ENCODE data around the gene SHPK.

The SHPK gene

DNA sequence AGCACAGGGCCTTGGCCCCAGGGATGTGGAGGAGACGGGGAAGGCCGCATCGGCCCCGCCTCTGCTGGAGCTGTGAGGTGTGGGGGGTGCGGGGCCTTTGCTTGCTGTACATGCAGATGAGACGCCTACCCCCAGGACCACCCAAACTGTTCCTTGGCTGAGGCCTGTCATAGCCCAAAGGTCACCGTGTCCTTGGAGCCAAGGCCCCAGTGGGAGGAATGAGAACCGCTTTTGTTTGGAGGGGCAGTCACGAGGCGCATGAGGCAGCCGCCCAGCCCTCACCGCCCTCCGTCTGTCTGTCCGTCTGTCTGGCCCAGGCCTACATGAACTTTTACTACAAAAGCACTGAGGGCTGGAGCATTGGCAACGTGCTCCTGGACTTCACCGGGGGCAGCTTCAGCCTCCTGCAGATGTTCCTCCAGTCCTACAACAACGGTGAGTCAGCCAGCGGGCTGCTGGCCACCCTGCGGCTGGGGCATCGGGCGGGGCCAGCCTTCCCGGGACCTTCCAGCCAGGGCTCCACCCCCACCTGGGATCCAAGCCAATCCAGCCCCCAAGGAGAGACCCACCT is 23.6 kb upstream of the SHPK start:
- DNase-seq (ENCODE audit: low read depth in 2 of 2) = peak in 1 of 2 experiments; percentile 18

DNA sequence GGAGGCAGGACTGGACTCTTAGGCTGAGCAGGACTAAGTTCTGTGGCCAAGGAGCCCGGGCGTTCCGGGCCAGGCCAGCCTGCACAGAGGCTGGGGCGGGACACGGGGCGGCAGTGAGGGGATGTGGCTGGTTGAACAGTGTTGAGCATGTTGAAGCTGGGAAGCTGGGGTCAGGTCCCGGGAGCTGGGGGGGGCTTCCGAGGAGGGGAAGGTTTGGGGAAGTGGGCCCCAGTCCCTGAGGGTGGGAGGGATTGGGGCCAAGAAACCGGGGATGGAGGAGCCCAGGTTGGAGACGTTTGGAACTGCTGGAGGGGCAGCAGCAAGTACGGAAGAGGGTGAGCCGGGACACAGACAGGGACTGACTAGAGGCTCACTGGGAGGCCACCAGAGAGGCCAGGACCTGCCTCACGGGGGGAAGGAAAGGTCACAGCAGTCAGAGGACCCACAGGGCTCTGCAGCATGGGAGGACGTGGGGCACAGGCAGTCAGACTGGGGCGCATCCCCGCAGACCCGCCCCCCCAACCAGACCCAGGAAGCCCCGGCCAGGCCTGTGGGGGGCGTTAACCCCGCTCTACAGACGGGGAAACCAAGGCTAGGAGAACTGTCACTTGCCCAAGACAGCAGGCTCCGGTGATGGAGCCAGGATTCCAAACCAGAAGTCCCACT is 22.9 kb upstream of the SHPK start:
- no peak for DNase-seq (ENCODE audit: low read depth in 2 of 2)

GRCh38 chr17:3657874-3658783 is 22.1 kb upstream of the SHPK start:
- DNase-seq (ENCODE audit: low read depth in 2 of 2) = no peak

DNA sequence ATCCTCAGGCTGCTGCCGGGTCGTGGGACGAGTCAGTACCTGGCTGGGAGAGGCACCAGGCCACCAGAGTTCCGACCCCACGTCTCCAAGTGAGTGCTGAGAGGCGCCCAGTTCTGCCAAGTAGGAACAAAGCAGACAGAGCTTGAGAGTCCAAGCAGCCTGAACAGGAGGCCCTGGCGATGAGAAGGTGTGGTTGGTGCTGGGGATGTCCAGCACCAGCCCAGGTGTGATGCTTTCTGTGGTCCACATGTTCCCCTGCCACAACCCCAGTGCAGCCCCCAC is 21.5 kb upstream of the SHPK start:
- DNase-seq (ENCODE audit: low read depth in 2 of 2) = no peak

- DNase-seq (ENCODE audit: low read depth in 2 of 2) = no peak
Observed at GRCh38 chr17:3656755-3657587, 20.9 kb upstream of the SHPK start.

GRCh38 chr17:3656353-3656752 is 20.3 kb upstream of the SHPK start:
- DNase-seq (ENCODE audit: low read depth in 2 of 2) = no peak

- no peak for DNase-seq (ENCODE audit: low read depth in 2 of 2)
Observed at GRCh38 chr17:3655766-3656165, 19.7 kb upstream of the SHPK start.

DNA sequence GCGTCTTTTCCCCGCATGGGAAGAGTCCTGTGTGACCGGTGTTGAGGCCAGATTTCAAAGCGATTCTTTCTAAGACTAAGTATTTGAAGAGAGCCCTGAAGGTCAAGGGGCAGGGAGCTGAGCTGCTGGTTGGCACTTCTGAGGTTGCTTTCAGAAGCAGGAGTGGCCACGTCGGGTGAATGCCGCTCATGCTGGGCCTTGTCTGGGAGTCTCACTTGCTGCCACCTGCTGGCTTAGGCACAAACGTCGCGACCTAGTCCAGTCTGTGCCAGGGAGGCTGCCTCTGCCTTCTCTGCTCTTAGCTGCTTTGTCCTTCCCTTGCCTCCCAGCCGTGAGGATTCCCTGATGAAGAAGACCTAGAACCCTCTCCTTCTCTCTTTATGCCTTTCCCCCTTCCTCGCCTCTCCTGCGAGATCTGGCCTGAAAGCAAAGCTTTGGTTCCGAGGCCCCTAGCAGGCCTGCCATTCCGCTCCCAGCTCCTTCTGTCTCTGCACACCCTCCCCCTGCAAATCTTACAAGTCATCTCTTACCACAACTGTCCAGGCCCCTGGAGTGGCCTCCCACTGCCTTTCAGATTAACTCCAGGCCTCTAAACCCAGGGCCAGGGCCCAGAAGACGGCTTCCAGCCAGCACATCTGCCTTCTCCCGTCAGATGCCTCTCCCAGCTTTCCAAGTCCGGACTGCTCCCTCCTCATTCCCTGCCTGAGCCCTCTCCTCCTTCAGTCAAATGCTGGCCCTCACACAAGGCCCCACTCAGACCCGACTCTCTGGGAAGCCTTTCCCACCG is 11.9 kb upstream of the SHPK start:
- no peak for DNase-seq (ENCODE audit: low read depth in 2 of 2)

GRCh38 chr17:3647251-3647650 is 11.2 kb upstream of the SHPK start:
- DNase-seq (ENCODE audit: low read depth in 2 of 2) = no peak

GRCh38 chr17:3645310-3645709 is 9.3 kb upstream of the SHPK start:
- DNase-seq (ENCODE audit: low read depth in 2 of 2) = no peak

DNA sequence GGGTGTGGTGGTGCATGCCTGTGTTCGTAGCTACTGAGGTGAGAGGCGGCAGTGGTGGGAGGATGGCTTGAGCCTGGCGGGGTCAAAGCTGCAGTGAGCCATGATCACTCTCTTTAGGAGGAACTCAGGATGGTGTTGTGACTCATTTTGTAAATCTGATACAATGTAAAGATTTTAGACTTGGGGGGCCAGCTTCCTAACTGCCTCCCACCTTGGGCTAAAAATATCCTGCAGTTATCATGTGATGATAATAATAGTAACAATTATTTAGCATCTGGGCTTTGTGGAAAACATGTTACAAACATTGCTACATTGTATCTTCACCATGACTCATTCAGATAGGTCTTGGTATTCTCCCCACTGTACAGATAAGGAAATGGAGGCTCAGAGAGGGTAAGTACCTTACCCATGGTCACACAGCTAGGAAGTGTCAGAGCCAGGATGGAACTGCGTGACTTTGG is 7.9 kb upstream of the SHPK start:
- DNase-seq (ENCODE audit: low read depth in 2 of 2) = no peak

DNA sequence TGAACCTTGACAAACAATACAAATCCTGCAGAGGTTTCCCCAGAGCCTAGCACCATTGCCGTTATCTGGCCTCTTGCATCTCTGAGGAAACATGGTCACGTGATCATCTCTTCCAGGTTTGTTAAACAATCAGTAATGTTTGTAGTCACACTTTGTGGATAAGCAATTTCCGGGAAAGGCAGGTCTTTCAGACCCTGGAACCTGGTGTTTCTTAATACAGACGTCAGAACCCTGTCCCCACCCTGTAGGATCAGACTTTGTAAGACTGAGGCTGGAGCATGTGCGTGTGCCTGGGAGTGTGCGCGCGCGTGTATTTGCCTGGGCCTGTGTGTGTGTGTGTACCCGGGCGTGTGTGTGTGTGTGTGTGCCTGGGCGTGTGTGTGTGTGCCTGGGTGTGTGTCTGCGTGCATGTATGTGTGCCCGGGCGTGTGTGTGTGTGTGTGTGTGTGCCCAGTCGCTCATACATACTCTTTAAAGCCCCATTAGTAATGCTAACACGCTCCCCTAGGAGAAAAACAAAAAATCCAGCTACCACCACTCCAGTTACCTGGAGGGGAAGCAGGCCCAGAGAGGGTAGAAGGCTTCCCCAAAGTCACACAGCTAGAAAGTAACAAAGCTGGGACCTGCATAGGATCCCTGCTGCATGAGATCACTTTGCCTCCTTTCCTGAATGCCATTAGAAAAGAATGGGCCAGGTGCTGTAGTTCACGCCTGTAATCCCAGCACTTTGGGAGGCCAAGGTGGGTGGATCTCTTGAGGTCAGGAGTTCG is 5.9 kb upstream of the SHPK start:
- DNase-seq (ENCODE audit: low read depth in 2 of 2) = no peak

DNA sequence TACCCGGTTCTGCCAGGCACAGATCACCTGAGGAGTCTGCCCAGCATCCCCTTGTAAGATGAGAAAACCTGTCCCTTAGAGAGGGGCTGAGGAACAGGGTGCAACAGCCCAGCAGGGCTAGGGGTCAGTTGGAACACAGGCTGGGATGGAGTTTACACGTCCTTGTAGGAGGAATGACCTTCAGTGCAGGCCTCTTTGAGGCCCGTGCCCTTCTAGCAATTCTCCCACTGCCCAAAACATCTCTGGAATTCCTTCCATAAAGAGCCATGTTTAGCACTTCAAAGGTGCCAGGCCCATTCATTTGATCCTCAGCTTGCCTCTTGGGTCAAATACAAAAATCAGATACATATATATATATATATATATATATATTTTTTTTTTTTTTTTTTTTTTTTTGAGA is 5.0 kb upstream of the SHPK start:
- no peak for DNase-seq (ENCODE audit: low read depth in 2 of 2)

DNA sequence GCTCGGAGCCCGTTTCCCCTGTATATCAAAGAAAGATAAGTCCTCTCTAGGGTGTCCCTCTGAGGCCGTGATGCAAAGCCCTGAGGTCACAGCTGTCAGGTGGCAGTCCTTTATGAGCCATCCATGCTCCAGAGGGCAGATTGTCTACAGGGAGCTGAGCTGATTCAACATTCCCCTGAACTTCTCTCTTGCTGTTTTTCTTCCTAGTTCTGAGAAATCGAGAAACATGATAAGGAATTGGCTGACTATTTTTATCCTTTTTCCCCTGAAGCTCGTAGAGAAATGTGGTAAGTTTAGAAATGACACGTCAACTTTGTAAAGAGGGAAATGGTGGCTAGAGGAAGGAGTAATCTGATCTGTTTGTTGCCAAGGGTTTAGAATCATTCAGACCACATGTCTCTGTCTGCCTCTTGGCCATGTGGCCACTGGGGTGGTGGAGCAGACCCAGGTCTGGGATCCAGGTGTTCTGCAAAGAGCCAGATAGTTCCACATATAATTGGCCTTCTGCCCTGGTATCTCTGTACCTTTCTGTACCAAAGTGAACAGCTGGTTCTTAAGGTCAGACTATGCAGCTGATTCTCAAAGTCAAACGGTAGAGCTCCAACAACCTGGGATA is 4.0 kb upstream of the SHPK start:
- no peak for DNase-seq (ENCODE audit: low read depth in 2 of 2)

GRCh38 chr17:3636908-3637373 is 891 bp upstream of the SHPK start:
- no peak for DNase-seq (ENCODE audit: low read depth in 2 of 2)

GRCh38 chr17:3635474-3636153 is 436 bp downstream of the SHPK start:
- no peak for DNase-seq (ENCODE audit: low read depth in 2 of 2)

- no peak for DNase-seq (ENCODE audit: low read depth in 2 of 2)
Observed at GRCh38 chr17:3632287-3632686, 3.8 kb downstream of the SHPK start.

DNA sequence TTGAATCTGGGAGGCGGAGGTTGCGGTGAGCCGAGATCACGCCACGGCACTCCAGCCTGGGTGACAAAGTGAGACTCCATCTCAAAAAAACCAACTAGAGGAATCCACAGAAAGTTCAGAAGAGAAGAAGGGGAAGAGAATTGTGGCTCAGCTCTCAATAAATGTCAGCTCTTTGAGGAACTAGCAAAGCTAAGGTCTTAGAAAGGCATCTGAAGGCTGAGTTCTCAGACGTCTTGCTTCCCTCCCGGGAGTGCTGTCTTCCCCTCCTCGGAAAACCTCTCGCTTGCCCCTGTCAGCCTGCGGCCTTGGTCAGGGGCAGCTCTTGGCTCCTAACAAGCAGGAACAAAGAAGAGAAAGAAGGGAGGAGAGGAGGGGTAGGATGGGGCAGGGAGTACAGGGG is 5.3 kb downstream of the SHPK start:
- no peak for DNase-seq (ENCODE audit: low read depth in 2 of 2)

GRCh38 chr17:3627769-3628167 is 8.3 kb downstream of the SHPK start:
- DNase-seq (ENCODE audit: low read depth in 2 of 2) = no peak
